HG03469 (cell line): ENCODE measurements around the gene RABGAP1L.
"Not testable (repeated sequence)": the region's sequence is repeated elsewhere in the genome, so short reads cannot be mapped to it uniquely, and the experiment has no call there.

ENCODE experiments used
- ATAC-seq: cut with Tn5 transposase; IDR thresholded peaks from one replicate; pipeline ENCODE4 v1.9.1; 2021; ENCODE audit warnings: mild to moderate bottlenecking, moderate library complexity, moderate number of reproducible peaks; ENCODE audit not compliant: unreplicated experiment

The RABGAP1L gene

DNA sequence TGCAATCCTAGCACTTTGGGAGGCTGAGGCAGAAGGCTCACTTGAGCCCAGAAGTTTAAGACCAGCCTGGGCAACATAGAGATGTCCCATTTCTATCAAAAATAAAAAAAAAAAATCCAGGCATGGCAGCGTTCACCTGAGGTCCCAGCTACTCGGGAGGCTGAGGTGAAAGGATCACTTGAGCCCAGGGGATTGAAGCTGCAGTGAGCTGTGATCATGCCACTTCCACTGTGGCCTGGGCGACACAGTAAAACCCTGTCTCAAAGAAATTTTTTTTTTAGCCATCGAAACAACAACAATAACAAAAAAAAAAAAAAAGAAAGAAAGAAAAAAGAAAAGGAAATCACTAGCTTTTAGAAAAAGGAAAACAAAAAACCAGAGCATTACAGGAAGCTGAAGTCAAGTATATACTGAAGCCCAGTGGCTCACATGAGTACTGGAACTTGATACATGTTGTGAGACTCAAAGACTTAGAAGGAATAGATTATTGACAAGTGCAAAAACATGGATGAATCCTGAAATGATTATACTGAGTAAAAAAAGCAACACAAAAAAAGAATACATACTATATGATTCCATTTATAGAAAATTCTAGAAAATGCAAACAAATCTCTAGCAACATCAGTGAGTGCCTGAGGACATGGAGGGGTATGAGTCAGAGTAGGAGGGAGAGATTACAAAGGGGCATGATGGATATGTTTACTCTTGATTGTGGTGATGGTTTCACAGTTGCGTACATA, 6.1 kb upstream of the RABGAP1L start:
- no peak for ATAC-seq

DNA sequence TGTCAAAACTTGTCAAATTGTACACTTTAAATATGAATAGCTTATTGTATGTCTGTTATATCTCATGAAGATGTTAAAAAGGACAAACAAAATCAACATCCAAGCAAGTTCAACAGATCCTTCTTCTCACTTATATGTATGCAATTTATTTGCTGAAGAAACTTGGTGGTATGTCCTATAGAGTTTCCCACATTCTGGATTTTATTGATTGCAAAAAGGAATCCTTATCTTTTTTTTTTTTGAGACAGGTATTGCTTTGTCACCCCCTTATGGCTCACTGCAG, 5.6 kb upstream of the RABGAP1L start:
- ATAC-seq: no peak

DNA sequence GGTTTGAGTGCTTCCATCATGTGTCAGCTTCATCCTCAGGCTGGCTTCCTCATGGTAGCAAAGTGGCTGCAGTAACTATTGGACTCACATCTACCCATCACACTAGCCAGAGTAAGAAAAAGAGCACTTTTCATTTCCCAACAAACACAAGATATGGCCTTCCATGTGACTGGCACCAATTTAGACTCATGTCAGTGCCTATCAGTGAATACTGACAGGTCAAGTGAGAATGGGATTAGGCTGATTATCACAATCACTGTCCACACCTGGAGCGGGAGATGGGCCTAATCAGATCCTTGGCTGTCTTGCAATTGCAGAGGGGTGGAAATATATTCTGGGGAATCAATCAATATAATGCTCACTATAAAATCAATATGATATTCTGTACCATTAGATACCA, 2.9 kb upstream of the RABGAP1L start:
- no peak for ATAC-seq

DNA sequence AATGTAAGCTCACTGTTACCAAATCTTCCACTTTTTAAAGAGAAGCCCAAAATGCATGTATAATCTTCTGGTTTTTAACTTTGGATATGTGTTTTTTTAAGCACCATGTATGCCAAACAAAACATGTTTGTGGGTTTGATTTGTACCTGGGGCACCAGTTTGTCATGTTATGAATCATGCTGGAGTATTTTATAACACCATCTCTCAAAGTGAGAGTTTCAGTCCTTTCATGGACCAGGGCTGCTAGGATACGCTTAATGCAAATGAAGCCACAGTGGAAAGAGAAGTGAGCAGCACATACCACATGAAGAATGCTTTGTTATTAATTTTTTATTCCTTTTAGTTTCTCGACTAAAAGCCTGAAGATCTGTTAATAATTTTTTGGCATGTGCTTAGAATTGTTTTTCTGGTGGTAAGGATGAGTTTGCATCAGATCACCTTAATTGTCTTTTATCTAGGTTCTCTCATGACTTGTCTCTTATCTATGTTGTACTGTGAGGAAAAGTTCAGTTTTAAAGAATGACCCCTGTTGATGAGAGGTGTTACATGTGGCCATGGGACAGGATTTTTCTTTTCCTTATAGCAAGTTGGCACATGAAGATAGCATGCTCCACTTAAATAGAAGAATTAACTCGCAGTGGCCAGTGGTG, 2.0 kb upstream of the RABGAP1L start:
- ATAC-seq: peak; percentile 40

DNA sequence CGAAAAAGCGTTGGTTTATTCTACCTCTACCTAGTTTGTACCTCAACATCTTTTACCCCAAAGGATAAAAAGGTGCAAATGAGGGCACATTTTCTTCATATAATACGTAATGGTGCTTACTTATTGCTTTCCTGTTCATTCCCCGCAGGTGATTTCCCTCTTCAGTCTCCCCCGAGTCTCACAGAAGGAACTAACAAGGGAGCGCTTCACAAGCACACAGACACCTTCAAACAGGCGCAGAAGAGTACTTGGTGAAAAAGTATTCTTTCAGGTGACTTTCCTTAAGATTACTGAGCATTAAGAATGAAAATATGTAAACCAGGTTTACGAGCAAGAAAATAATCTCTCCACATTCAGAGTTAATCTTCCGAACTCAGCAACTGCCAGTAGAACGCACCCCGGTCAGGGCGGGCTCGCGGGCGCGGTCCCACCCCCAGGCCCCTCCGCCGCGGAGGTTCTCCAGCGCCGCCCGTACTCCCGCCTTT, 511 bp upstream of the RABGAP1L start:
- ATAC-seq: no peak

DNA sequence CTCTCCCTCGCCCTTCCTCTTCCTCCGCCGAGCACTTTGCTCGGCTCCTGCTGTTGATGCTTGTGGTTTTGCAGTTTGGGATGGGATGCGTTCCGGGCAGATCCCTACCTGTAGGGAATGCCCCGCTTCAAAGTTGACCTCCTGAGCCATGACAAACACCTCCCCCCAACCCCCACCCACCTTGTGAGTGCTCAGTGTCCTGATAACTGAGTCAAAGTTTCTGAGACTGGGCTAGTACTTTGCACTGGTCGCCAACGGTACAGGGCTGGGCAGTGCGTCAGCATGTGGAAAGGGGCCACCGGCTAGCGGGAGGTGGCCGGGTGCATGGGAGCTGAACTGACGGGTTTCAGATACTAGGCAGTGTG, 771 bp downstream of the RABGAP1L start:
- ATAC-seq: peak; percentile 3

DNA sequence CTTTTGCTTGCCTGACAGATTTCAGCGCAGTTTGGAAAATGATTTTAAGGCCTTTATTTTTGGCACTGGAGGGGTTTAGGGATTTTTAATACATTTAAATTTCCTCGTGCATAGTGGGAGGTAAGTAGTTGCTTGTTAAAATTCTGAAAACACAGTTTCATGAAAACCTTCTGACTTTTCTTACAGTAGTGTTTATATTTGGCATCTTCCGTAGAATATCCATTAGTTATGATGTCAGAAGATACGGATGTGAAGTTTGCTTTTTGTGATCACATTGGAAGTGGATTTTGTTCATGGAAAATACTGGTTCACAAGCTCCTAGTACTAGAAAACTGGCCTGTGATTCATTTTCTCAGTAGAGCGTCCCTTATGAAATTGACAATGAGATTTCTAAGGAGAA, 1.3 kb downstream of the RABGAP1L start:
- no peak for ATAC-seq

DNA sequence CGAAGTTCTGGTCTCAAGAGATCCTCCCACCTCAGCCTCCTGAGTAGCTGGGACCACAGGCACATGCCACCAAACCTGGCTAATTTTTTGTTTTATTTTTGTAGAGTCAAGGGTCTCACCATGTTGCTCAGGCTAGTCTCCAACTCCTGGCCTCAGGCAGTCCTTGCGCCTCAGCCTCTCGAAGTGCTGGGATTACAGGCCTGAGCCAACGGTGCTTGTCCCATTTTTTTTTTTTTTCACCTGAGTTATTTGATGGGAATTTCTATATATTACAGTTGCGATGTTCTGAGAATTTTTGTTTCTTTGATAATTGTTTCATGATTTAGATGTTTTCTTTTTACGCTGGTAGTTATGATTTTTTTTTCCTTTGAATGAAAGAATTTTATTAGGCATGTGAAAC, 2.5 kb downstream of the RABGAP1L start:
- ATAC-seq: no peak

DNA sequence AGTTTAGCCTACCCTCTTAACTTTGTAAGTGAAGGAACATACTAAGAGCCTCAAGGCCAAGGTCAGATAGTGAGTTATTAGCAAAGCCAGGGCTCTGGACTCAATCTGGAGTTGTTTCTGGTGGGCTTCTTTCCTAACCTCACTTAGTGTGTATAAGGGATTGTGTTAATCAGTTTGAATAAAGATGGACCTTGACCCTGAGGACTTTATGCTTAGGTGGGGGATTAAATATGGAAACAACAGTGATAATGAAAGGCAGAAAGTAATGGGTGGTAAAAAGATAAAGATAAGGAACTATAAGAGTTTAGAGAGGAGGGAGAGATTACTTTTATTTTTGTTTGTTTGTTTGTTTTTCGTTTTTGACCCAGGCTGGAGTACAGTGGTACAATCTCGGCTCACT, 5.5 kb downstream of the RABGAP1L start:
- no peak for ATAC-seq

DNA sequence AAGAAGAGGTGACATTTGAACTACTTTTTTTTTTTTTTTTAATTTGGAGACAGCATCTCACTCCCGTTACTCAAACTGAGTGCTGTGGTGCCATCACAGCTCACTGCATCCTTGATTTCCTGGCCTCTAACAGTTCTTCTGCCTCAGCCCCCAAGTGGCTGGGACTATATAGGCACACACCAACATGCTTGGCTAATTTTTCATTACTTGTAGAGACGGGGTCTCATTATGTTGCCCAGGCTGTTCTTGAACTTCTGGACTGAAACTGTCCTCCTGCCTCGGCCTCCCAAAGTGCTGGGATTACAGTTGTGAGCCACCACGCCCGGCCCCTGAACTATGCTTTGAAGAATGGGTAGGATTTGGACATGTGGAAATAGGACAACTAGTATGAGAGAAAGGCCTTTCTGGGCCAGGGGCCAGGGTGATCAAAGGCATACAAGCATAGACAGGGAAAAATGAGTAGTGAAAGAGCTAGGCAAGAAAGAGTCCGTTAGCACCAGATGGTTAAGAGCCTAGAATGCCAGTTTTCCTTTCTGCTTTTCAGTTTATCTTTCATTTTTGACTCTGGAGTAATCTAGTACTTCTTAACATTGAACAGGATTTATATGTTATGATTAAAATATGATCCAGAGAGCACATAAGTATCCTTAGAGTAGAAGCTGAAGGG, 6.3 kb downstream of the RABGAP1L start:
- ATAC-seq: no peak

DNA sequence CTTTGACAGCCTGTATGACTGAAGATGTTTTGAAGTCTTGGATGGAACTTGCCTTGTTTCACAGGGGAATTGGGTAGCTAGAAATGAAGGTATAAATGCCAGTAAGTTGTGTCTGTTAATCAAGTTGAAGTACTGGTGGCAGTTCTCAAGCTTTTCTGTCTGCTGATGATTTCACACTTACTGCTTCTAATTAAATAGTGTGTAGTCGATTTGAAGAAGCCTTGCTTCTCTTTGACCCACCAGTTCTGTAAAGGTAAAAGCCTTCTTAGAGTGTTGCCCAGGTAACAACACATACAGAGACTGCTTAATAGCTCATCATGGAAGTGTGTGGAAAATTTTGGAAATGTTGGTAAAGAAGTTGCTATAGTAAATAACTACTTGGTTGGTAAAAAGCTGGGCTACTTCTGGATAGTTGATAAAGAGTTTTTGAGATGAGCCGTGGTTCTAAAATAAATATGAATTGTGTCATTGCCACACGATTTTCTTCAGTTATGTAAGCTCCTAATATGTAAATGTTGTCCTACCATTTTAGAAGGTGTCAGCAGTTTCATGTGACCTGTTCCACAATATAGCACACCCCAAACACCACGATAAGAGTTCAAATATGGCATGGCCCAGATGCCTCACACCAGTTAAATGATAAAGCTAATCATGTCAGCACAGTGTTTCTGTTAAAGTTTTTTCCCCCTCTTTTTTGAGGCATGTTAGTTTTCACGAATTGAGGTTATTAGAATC, 7.4 kb downstream of the RABGAP1L start:
- ATAC-seq: no peak

DNA sequence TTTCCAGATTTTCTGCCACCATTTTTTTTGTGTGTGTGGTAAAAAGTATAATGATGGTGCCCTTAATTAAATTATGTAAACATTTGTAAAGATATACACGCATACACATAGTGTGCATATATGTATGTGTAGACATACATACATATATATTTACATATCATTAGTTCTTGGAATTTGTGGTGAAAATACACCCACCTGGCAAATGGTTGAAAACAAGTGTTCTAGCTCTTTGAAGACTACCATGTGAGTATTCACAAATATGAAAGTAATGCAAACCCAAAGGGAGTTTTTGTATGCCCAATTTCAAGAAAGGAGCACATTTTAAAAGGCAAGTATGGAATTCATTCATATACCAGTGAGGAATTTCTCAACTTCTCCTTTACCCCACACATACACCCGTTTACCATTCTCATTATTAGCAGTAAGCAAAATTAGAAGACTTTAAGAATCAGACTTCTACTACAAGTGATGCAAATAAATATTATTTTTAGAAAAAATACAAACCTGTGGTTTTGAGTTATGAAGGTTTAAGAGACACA, 8.0 kb downstream of the RABGAP1L start:
- ATAC-seq: no peak

DNA sequence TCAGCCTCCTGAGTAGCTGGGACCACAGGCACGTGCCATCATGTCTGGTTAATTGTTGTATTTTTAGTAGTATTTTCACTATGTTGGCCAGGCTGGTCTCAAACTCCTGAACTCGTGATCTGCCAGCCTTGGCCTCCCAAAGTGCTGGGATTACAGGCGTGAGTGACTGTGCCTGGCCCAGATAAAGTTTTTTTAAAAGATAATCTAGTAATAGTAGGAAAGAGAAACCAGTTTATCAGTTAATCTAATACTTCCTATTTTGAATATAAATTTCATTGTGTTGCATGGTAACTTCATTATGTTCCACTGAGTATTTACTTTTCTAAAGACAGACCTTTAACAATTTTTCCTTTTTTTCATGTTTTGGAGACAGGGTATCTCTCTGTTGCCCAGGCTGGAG, 10.0 kb downstream of the RABGAP1L start:
- no peak for ATAC-seq

DNA sequence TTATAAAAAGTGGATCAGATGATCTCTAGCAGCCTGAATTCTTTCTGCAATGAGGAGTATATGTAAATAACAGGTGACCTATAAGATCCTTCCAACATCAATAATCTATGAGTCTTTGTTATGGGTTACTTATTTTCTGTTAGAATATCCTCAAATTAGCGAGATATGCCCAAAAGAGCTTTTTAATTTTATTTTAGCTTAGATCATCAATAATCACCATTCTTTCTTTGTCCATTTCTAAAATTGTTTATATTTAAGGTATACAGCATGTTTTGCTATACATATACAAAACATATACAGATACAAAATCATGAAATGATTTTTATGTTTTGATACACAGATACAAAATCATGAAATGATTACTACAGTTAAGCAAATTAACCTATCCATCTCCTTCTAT, 11.8 kb downstream of the RABGAP1L start:
- ATAC-seq: no peak

DNA sequence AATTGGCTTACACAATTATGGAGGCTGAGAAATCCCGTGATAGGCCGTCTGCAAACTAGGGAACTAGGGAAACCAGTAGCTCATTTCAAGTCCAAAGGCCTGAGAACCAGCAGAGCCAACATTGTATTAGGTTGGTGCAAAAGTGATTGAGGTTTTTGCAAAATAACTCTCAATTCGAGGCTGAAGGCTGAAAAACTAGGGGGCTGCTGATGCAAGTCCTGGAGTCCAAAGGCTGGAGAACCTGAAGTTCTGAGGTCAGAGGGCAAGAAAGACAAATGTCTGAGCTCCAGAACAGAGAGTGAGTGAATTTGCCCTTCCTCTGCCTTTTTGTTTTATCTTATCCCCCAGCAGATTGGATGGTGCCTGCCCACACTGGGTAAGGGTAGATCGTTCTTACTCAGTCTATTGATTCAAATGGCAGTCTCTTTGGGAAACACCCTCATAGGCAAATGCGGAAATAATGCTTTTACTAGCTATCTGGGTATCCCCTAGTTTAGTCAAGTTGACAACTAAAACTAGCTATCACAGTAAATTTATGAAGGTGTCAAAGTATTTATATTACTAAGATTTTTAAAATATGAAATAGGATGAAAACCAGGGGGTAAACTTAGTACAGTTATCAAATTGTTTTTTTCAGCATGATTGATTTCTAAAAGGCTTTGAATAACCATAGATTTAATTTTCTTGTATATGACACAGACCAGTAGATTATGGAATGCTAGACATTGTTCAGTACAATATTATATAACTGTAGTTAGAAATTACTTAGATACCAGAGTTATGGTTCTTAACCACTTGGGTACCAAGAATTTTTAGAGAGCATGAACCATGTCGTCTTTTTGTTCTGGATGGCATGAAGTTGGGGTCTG, 15.4 kb downstream of the RABGAP1L start:
- ATAC-seq: no peak

DNA sequence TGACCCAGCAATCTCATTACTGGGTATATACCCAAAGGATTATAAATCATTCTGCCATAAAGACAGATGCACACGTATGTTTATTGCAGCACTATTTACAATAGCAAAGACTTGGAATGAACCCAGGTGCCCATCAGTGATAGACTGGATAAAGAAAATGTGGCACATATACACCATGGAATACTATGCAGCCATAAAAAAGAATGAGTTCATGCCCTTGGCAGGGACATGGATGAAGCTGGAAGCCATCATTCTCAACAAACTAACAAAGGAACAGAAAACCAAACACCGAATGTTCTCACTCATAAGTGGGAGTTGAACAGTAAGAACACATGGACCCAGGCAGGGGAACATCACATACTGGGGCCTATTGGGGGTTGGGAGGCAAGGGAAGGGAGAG, 19.1 kb downstream of the RABGAP1L start:
- not testable (repeated sequence) for ATAC-seq

DNA sequence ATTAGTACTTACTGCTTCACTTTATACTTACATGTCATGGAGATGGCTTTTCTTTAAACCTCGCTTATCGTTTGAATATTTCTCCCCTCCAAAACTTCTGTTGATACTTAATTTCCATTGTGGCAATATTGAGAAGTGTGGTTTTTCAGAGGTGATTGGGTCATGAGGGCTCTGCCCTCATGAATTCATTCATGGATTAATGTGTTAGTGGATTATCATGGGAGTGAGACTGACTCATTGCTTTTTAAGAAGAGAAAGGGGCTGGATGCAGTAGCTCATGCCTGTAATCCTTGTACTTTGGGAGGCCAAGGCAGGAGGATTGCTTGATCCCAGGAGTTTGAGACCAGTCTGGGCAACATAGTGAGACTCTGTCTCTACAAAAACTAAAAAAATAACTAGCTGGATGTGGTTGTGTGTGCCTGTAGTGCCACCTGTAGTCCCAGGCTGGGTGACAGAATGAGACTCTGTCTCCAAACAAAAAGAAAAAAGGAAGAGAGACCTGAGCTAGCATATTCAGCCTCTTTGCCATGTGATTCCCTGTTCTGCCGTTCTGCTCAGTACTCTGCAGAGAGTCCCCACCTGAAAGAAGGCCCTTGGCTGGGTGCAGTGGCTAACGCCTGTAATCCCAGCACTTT, 30.2 kb downstream of the RABGAP1L start:
- no peak for ATAC-seq

DNA sequence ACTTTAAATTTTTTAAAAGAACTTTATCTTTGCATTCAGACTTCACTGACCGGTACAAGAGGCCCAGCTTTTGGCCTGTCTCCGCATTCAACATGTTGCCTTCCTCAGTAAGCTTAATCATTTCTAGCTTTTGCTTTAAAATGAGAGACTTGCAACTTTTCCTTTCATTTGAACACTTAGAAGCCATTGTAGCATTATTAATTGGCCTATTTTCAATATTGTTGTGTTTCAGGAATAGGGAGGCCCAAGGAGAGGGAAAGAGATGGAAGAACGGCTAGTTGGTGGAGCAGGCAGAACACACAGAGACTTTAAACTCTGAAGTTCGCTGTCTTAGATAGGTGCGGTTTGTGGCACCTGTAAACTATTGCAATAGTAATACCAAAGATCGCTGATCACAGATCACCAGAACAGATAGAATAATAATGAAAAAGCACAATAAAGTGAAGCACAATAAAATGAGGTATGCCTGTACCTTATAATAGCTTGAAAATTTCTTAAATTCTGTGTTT, 31.4 kb downstream of the RABGAP1L start:
- ATAC-seq: no peak

DNA sequence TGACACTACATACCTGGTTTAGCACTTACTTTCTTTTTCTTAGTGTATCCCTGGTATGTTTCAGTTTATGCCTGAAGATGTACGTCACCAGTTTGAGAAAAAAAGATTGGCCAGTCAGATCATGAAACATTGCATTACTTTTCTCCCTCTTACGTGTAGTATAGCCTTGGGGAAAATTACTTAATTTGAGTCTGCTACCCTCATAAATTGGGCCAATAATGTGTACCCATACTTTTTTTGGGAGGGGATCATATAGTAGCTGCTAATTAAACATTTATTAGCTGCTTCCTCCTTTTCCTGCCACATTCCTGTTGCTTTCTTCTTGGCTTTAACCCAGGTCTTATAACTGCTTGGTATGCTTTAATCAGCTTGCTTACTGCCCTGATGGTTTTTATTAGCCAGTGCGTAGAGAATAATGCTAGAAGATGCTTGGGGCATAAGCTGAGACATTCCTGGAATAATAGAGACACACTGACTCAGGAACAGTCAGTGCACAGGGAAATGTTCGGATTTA, 32.1 kb downstream of the RABGAP1L start:
- no peak for ATAC-seq

DNA sequence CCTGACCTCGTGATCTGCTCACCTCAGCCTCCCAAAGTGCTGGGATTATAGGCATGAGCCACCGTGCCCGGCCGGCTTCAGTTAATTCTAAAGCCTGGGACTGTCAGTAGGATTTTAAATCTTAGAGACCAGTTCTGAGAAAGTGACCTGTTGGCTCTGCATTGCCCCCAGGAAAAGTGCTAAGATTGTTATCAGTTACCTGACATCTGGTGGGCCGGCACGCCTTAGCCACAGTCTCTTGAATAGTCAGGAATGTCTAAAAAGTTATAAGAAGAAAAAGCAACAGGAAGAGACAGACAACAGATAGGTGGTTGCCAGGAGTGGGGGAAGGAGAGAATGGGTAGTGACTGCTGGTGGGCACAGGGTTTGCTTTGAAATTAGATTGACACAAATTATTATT, 35.1 kb downstream of the RABGAP1L start:
- ATAC-seq: no peak
